ENCODE data around the gene SLC32A1. TPM values are rescaled to one million over a fixed set of nuclear protein-coding genes. Genes with fewer than 3 reads are reported as not detected.
A peak's percentile ranks its signal among the peaks of the same experiment; 100 is the strongest.

The SLC32A1 gene
- total RNA-seq, 1 experiment from 2014 or later: 0.09 TPM

DNA sequence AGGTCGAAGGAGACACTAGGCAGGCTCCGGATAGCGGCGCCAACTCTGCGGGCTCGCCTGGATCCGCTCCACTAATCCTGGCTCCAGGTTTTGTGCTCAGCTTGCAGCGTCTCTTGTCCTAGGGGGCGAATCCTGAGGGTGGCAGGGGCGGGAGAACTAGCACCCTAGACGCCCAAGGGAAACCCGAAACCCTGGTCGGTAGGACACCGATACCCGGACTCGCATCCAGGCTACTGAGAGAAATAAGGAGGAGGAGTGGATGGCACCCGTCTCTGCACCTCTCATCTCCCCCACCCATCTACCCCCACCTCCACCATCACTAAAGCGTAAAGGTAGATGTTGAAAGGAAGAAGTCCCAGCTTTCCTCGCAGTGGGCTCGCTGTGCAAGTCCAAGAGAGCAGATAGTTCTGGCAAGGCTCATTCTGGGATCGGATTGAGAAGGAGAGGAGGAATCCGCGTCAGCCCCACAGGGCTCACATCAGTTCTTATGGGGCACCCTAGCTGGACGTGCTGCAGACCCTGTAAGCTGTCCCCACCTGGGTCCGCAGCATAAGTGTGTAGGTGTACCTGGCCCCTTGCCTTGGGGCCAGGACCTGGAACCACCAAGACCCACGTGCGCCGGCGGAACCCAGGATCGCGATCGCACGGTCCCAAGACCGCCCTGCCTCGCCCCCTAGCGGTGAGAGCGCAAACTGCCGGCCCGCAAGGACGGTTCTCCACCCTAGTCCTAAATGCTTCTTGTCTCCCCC, 6.9 kb downstream of the SLC32A1 start (continued):
- TF ChIP-seq, protein P1, sequence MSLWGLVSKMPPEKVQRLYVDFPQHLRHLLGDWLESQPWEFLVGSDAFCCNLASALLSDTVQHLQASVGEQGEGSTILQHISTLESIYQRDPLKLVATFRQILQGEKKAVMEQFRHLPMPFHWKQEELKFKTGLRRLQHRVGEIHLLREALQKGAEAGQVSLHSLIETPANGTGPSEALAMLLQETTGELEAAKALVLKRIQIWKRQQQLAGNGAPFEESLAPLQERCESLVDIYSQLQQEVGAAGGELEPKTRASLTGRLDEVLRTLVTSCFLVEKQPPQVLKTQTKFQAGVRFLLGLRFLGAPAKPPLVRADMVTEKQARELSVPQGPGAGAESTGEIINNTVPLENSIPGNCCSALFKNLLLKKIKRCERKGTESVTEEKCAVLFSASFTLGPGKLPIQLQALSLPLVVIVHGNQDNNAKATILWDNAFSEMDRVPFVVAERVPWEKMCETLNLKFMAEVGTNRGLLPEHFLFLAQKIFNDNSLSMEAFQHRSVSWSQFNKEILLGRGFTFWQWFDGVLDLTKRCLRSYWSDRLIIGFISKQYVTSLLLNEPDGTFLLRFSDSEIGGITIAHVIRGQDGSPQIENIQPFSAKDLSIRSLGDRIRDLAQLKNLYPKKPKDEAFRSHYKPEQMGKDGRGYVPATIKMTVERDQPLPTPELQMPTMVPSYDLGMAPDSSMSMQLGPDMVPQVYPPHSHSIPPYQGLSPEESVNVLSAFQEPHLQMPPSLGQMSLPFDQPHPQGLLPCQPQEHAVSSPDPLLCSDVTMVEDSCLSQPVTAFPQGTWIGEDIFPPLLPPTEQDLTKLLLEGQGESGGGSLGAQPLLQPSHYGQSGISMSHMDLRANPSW (CRISPR knock-in tag; conservative IDR thresholded peaks at IDR 0.05; ENCODE audit: low read depth): no peak
- TF ChIP-seq, protein P2, sequence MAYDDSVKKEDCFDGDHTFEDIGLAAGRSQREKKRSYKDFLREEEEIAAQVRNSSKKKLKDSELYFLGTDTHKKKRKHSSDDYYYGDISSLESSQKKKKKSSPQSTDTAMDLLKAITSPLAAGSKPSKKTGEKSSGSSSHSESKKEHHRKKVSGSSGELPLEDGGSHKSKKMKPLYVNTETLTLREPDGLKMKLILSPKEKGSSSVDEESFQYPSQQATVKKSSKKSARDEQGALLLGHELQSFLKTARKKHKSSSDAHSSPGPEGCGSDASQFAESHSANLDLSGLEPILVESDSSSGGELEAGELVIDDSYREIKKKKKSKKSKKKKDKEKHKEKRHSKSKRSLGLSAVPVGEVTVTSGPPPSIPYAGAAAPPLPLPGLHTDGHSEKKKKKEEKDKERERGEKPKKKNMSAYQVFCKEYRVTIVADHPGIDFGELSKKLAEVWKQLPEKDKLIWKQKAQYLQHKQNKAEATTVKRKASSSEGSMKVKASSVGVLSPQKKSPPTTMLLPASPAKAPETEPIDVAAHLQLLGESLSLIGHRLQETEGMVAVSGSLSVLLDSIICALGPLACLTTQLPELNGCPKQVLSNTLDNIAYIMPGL (CRISPR knock-in tag; IDR thresholded peaks at IDR 0.05): peak; percentile 5; the same call in 1 of the 2 replicates
- TF ChIP-seq RELA (CRISPR knock-in tag; IDR thresholded peaks at IDR 0.05; ENCODE audit: borderline replicate concordance): no peak
- TF ChIP-seq, protein P3, sequence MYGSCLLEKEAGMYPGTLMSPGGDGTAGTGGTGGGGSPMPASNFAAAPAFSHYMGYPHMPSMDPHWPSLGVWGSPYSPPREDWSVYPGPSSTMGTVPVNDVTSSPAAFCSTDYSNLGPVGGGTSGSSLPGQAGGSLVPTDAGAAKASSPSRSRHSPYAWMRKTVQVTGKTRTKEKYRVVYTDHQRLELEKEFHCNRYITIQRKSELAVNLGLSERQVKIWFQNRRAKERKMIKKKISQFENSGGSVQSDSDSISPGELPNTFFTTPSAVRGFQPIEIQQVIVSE (CRISPR knock-in tag; IDR thresholded peaks at IDR 0.05; ENCODE audit: borderline replicate concordance): no peak
- TF ChIP-seq FOXP1 (CRISPR knock-in tag; IDR thresholded peaks at IDR 0.05; ENCODE audit: borderline replicate concordance): peak; percentile 37; the same call in 1 of the 2 replicates
- TF ChIP-seq PRRX2 (CRISPR knock-in tag; IDR thresholded peaks at IDR 0.05): no peak
- no peak for TF ChIP-seq NR2C2 (CRISPR knock-in tag; IDR thresholded peaks at IDR 0.05)
- TF ChIP-seq, protein P4, sequence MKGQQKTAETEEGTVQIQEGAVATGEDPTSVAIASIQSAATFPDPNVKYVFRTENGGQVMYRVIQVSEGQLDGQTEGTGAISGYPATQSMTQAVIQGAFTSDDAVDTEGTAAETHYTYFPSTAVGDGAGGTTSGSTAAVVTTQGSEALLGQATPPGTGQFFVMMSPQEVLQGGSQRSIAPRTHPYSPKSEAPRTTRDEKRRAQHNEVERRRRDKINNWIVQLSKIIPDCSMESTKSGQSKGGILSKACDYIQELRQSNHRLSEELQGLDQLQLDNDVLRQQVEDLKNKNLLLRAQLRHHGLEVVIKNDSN (CRISPR knock-in tag; IDR thresholded peaks at IDR 0.05): peak; percentile 79; the same call in 1 of the 2 replicates
- TF ChIP-seq, protein P5, sequence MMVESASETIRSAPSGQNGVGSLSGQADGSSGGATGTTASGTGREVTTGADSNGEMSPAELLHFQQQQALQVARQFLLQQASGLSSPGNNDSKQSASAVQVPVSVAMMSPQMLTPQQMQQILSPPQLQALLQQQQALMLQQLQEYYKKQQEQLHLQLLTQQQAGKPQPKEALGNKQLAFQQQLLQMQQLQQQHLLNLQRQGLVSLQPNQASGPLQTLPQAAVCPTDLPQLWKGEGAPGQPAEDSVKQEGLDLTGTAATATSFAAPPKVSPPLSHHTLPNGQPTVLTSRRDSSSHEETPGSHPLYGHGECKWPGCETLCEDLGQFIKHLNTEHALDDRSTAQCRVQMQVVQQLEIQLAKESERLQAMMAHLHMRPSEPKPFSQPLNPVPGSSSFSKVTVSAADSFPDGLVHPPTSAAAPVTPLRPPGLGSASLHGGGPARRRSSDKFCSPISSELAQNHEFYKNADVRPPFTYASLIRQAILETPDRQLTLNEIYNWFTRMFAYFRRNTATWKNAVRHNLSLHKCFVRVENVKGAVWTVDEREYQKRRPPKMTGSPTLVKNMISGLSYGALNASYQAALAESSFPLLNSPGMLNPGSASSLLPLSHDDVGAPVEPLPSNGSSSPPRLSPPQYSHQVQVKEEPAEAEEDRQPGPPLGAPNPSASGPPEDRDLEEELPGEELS (CRISPR knock-in tag; IDR thresholded peaks at IDR 0.05): no peak
- peak; percentile 13; the same call in 1 of the 2 replicates for TF ChIP-seq TEAD1 (CRISPR knock-in tag; IDR thresholded peaks at IDR 0.05)
- TF ChIP-seq, protein P6, sequence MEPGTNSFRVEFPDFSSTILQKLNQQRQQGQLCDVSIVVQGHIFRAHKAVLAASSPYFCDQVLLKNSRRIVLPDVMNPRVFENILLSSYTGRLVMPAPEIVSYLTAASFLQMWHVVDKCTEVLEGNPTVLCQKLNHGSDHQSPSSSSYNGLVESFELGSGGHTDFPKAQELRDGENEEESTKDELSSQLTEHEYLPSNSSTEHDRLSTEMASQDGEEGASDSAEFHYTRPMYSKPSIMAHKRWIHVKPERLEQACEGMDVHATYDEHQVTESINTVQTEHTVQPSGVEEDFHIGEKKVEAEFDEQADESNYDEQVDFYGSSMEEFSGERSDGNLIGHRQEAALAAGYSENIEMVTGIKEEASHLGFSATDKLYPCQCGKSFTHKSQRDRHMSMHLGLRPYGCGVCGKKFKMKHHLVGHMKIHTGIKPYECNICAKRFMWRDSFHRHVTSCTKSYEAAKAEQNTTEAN (CRISPR knock-in tag; IDR thresholded peaks at IDR 0.05): peak; percentile 63; the same call in 1 of the 2 replicates
- TF ChIP-seq JUN (CRISPR knock-in tag; IDR thresholded peaks at IDR 0.05): no peak
- no peak for TF ChIP-seq MYBL2 (CRISPR knock-in tag; IDR thresholded peaks at IDR 0.05)
- TF ChIP-seq ZNF317 (CRISPR knock-in tag; IDR thresholded peaks at IDR 0.05; ENCODE audit: borderline replicate concordance, low read depth): no peak

DNA sequence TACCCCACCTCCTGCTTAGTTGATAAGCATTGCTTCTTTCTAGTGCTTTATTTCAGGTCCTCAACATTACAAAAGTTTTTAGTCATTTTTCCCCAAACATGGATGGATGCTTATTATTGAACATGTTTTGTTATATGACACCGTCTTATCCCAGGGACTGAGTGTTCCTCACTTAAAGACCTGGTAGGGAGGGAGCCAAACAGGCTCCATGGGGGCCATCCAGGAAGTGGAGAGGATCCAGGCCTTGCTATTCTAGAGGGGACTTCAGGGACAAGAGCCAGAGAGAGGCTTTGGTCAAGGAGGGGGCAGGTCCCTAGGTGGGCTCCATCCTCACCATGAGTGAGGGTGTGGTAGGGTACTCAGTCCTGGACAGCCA, 7.4 kb downstream of the SLC32A1 start:
- DNase-seq (ENCODE audit: low spot score) (no peak), ATAC-seq (no peak)
- peaks cover 47% of the 10 kb centered on the region for H3K4me1 Mint-ChIP-seq
- no peak overlapping the region for H3K4me3 Mint-ChIP-seq
- TF ChIP-seq IRF2 (CRISPR knock-in tag; IDR thresholded peaks at IDR 0.05; ENCODE audit: borderline replicate concordance, low read depth) (no peak), CREM (CRISPR knock-in tag; IDR thresholded peaks at IDR 0.05) (no peak), GABPB1 (CRISPR knock-in tag; IDR thresholded peaks at IDR 0.05) (no peak), TCF7 (CRISPR knock-in tag; IDR thresholded peaks at IDR 0.05; ENCODE audit: low read depth) (no peak)
- TF ChIP-seq, protein P7, sequence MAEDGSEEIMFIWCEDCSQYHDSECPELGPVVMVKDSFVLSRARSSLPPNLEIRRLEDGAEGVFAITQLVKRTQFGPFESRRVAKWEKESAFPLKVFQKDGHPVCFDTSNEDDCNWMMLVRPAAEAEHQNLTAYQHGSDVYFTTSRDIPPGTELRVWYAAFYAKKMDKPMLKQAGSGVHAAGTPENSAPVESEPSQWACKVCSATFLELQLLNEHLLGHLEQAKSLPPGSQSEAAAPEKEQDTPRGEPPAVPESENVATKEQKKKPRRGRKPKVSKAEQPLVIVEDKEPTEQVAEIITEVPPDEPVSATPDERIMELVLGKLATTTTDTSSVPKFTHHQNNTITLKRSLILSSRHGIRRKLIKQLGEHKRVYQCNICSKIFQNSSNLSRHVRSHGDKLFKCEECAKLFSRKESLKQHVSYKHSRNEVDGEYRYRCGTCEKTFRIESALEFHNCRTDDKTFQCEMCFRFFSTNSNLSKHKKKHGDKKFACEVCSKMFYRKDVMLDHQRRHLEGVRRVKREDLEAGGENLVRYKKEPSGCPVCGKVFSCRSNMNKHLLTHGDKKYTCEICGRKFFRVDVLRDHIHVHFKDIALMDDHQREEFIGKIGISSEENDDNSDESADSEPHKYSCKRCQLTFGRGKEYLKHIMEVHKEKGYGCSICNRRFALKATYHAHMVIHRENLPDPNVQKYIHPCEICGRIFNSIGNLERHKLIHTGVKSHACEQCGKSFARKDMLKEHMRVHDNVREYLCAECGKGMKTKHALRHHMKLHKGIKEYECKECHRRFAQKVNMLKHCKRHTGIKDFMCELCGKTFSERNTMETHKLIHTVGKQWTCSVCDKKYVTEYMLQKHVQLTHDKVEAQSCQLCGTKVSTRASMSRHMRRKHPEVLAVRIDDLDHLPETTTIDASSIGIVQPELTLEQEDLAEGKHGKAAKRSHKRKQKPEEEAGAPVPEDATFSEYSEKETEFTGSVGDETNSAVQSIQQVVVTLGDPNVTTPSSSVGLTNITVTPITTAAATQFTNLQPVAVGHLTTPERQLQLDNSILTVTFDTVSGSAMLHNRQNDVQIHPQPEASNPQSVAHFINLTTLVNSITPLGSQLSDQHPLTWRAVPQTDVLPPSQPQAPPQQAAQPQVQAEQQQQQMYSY (CRISPR knock-in tag; IDR thresholded peaks at IDR 0.05): no peak
- H3K27ac Mint-ChIP-seq: no peak overlapping the region
- CTCF ChIA-PET: interaction anchor here (1.0 to 11.1 kb wide), 8 partner anchors 9 to 151 kb away, joined by 3 to 188 read pairs (median 6); partner anchors contain the start of gene ACTR5
- POLR2A ChIA-PET: no interaction called here
- no peaks in the 10 kb centered on the region for H3K9me3 Mint-ChIP-seq
- H3K36me3 Mint-ChIP-seq: no peaks in the 10 kb centered on the region
- H3K27me3 Mint-ChIP-seq (ENCODE audit: low read depth): peaks cover 99% of the 10 kb centered on the region

Measured in WTC11 (cell line).